GM18507 (cell line): ENCODE results near the gene MRPS2.
"Not testable (repeated sequence)": the region's sequence is repeated elsewhere in the genome, so short reads cannot be mapped to it uniquely, and the experiment has no call there.

Experiments used
- DNase-seq: peaks from one replicate; pipeline ENCODE4 v3.0.0; 2011; ENCODE audit warnings: low read depth; ENCODE audit not compliant: insufficient read length; ENCODE audit errors: extremely low spot score
- FAIRE-seq: peaks from 2 replicates; lab custom pipeline; 2011; peaks lifted over from hg19 to GRCh38; lab: Jason Lieb, UNC

Gene MRPS2

DNA sequence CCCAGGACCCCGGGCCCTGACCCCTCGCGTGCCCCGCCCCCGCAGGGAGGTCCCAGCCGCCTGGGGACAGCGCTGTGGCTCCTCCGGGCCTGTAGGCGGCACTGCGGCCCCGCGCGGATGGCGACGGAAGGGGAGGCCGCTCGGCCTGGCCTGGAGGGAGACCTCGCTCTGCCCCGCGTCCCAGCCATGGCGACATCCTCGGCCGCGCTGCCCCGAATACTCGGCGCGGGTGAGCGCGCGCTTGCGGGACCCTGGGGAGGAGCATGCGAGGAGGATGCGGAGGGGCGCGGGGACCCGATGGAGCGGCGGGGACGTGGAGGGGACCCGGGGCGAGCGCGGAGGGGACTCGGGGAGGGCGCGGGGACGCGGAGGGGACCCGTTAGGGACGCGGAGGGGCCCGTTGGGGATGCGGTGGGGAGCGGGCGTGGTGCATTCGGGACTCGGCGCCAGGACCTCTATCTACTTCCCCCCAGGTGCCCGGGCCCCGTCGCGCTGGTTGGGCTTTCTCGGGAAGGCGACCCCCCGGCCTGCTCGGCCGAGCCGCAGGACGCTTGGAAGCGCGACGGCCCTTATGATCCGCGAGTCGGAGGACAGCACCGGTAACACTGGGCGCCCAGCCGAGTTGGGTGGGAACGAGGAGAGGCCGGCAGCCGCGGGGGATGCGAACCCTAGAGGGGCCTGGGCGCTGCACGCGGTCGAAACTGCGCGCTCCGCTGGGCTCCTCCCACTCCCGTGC is at the start of gene MRPS2:
Gene MRPS2 (plus strand): TSS at position 158 of the 736 bp plus-strand sequence. CDS start 29 bp downstream, at position 187.
- peak; percentile 89 for DNase-seq
- peak; percentile 84 for FAIRE-seq

GRCh38 chr9:135450956-135451355 is 49.5 kb upstream of the MRPS2 start:
- FAIRE-seq (no peak), DNase-seq (no peak)

GRCh38 chr9:135451909-135452308 is 48.6 kb upstream of the MRPS2 start:
- not testable (repeated sequence) for DNase-seq, FAIRE-seq

GRCh38 chr9:135454737-135455136 is 45.7 kb upstream of the MRPS2 start:
- FAIRE-seq: no peak
- DNase-seq: no peak

DNA sequence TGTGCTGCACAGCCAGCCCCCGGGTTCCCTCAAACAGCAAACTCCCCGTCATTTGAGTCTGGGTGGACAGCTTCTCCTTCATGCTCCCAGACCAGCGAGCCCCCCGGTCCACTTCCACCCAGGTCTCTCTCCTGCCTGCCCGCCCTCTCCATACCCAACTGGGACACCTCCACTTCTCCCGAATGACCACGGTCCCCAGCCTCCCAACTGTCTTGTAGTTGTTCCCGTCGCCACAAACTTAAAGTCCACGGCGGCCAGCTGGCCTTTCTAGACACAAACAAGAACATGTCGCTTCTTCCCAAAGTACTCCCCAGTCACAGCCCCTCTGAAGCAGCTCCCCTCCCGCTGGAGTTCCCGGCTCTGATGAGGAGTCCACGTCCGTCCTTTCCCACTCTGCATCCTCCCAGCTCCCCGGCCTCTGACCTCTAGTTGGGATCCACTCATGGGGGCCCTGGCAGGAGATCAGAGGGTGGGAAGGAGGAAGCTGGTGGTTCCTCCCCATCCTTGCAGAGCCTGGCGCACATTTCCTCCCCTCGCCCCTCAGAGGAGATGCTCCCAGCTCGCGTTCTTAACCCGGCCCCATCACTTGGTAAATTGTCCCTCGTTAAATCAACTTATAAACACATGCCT is 45.0 kb upstream of the MRPS2 start:
- DNase-seq (no peak), FAIRE-seq (no peak)

- no peak for FAIRE-seq
- no peak for DNase-seq
These were observed 43.9 kb upstream of the MRPS2 start for GRCh38 chr9:135456436-135457104.

GRCh38 chr9:135458478-135458877 is 42.0 kb upstream of the MRPS2 start:
- FAIRE-seq, DNase-seq: not testable (repeated sequence)

DNA sequence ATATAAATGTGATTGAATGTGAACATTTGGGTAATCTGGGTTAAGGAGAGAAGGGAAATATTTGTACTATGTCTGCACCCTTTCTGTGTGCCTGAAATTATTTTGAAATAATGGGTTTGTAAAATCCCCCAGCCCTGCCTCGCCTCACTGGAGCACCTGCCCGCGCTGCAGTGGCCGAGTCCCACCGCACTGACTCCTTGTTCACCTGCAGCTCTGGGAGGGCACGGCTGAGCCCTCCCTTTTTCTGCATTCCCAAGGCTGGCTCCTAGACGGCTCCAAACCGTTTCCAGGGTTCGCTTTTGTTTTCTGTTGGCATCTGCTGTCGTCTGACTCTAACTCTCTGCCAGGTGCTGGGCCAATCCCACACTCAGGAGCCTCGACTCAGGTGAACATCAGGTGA is 38.5 kb upstream of the MRPS2 start:
- FAIRE-seq (no peak), DNase-seq (no peak)

- FAIRE-seq (no peak), DNase-seq (no peak)
These were observed 37.3 kb upstream of the MRPS2 start for GRCh38 chr9:135463140-135463539.

DNA sequence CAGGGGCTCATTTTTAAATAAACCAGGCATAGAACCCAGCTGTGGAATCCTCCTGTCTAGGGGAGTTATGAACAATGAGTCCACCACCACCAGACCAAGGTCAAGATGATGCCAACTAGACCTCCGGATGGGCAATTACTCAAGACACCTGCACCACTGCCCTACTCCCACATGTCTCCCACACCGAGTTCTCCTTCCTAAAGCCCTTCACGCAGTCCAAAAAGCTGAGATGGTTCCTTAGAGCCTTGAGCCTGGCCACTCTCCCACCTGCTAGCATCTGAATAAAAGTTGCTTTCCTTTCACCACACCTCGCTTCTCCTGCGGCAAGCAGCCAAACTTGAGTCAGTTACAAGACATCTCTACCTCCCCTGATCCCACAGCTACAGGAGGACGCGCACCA is 36.3 kb upstream of the MRPS2 start:
- DNase-seq: no peak

GRCh38 chr9:135468854-135469521 is 31.5 kb upstream of the MRPS2 start:
- DNase-seq: no peak
- no peak for FAIRE-seq

More for the DNA sequence above, 36.3 kb upstream of the MRPS2 start:
- no peak for FAIRE-seq

- no peak for FAIRE-seq
- no peak for DNase-seq
These were observed 28.5 kb upstream of the MRPS2 start for GRCh38 chr9:135471791-135472640.

DNA sequence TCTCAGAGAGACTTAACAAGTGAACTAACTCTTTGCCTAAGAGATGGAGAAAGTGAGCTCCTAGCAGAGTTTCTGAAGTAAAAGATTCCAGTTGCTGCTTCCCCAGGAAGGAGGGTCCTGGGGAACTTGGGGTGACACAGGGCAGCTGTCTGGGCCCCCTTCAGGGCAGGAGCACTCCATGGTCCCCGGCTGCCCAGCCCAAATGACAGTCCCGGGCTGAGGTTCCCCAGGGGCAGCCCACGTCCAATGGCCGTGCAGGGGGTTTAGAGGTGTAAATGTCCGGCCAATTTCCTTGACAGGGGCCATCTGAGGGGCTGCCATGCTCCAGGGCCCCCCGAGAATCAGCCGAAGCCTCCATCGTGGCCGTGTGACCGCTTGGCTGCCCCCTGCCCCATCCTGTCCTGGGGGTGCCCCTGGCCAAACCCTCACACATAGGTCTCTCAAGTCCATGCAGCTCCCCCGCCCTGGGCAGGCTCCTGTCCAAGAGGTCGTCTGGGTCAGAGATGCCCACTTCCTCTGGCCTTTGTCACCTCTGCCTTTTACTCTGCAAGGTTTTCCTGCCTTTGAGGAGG is 26.4 kb upstream of the MRPS2 start:
- no peak for FAIRE-seq
- DNase-seq: no peak

DNA sequence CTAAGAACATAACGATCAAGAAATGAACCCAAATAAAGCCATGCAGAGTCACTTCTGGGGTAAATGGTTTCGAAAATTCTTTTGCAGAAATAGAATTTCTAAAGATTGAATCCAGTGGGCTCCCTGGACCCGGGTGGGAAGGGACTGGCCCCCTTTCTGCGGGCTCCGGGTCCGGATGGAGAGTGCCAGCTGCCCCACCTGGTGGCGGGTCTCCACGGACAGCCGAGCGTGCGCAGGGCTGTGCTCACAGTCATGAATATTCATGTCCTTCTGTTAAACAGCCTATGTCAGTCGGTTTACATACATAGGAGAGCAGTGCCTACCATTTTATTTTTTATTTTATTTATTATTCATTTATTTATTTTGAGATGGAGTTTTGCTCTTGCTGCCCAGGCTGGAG is 25.6 kb upstream of the MRPS2 start:
- no peak for FAIRE-seq
- no peak for DNase-seq

DNA sequence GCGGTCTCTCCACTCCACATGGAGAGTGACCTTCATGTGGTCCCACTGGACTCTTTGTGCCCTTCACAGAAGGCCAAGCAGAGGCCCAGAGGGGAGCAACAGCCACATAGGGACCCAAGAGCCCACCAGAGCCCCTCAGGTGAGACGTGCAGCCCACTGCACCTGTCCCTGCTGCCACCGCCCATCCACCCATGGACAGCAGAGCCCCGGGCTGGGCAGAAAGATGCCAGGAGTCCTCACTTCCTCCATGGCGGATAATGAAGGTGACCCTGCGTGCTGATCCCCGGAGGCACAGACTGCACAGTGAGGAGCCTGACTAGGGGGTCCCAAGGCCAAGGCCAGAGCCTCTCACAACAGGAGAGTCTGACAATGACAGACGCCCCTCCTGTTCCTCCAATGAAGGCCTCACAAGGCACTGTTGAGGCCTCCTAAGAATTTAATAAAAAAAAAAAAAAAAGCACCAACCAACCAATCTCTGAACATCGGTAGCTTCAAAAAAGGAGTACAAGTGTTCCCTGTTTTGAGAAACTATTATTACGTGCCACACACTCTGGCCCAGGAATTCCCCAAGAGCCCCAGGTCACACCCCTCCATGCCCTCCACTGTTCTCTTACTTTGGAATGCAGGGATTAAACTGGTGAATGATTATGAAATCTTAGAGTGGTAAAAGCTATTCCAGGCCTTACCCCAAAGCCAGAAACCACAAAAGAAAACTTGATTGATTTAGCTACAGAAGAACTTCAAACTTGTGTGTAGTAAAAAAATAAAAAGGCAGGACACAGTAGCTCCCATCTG is 23.7 kb upstream of the MRPS2 start:
- FAIRE-seq: no peak
- no peak for DNase-seq

DNA sequence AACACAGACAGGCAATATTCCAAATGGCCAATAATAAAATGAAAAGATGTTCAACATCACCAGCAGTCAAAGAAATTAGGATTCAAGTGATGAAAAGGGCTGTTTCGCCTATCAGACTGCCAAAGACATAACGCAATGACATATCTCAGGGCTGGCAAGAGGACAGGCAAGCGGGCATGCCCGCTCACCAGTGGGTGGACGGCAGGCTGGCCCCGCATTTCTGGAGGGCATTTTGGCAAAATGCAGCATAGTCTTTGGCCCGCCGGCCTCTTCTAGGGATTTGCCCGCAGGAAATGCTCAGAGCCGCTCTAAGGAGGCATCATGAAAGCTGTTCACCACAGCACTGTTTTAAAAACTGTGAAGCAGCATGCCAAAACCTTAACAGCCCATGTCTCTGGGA is 22.3 kb upstream of the MRPS2 start:
- FAIRE-seq: no peak
- DNase-seq: no peak

GRCh38 chr9:135478829-135479468 is 21.5 kb upstream of the MRPS2 start:
- no peak for DNase-seq
- FAIRE-seq: no peak
